ENCODE data around the gene CDC42SE2. TPM values are rescaled to one million over a fixed set of nuclear protein-coding genes. Genes with fewer than 3 reads are reported as not detected.

Gene CDC42SE2
- total RNA-seq, 6 donors from 2014 or later: 13.6 to 92.1 (median 36.5) TPM

- TF ChIP-seq CTCF (IDR thresholded peaks at IDR 0.05) (no peak), EP300 (IDR thresholded peaks at IDR 0.05) (no peak), POLR2A (IDR thresholded peaks at IDR 0.05) (no peak), POLR2AphosphoS5 (IDR thresholded peaks at IDR 0.05) (no peak)
- Histone ChIP-seq H3K9me3 (no peaks in the 10 kb centered on the region), H3K4me3 (no peak overlapping the region), H3K27me3 (no peaks in the 10 kb centered on the region), H3K27ac (peak overlapping the region in 1 of 4 donors; percentile 11), H3K4me1 (peaks cover 26 to 32% (median 31%) of the 10 kb centered on the region in 4 donors), H3K36me3 (no peaks in the 10 kb centered on the region)
- ATAC-seq (ENCODE audit: low FRiP score in 2 of 2) (no peak), DNase-seq (no peak)
- 74 to 78% methylated on average over 2 of the region's 2 CpGs for WGBS, 2 donors
Observed at GRCh38 chr5:131375351-131375750, 111.5 kb downstream of the CDC42SE2 start.

- H3K4me1 ChIP-seq: peaks cover 43 to 52% (median 47%) of the 10 kb centered on the region in 4 donors
- no peaks in the 10 kb centered on the region for H3K9me3 ChIP-seq
- H3K4me3 ChIP-seq: no peak overlapping the region
- DNase-seq: no peak
- H3K27me3 ChIP-seq: no peaks in the 10 kb centered on the region
- H3K27ac ChIP-seq: peak overlapping the region in 2 of 4 donors; percentile 12 to 13
- no peaks in the 10 kb centered on the region for H3K36me3 ChIP-seq
- TF ChIP-seq CTCF (IDR thresholded peaks at IDR 0.05): no peak
- TF ChIP-seq EP300 (IDR thresholded peaks at IDR 0.05): no peak
- no peak for TF ChIP-seq POLR2A (IDR thresholded peaks at IDR 0.05)
- TF ChIP-seq POLR2AphosphoS5 (IDR thresholded peaks at IDR 0.05): no peak
- ATAC-seq (ENCODE audit: low FRiP score in 2 of 2): no peak
- 90 to 97% methylated on average over 6 of the region's 6 CpGs for WGBS, 2 donors
Observed at GRCh38 chr5:131377346-131377745, 113.5 kb downstream of the CDC42SE2 start.

- ATAC-seq (ENCODE audit: low FRiP score in 2 of 2) (no peak), DNase-seq (no peak)
- Histone ChIP-seq H3K27ac (peak overlapping the region in 3 of 4 donors; percentile 63 to 79 (median 72)), H3K36me3 (no peaks in the 10 kb centered on the region), H3K9me3 (no peaks in the 10 kb centered on the region), H3K27me3 (no peaks in the 10 kb centered on the region), H3K4me1 (peaks cover 45 to 56% (median 52%) of the 10 kb centered on the region in 4 donors), H3K4me3 (no peak overlapping the region)
- TF ChIP-seq EP300 (IDR thresholded peaks at IDR 0.05) (no peak), CTCF (IDR thresholded peaks at IDR 0.05) (no peak), POLR2A (IDR thresholded peaks at IDR 0.05) (no peak), POLR2AphosphoS5 (IDR thresholded peaks at IDR 0.05) (no peak)
- 29 to 36% methylated on average over 2 of the region's 2 CpGs for WGBS, 2 donors
Observed at GRCh38 chr5:131377785-131378325, 114.0 kb downstream of the CDC42SE2 start.

GRCh38 chr5:131378721-131379541 is 115.1 kb downstream of the CDC42SE2 start:
- no peak for TF ChIP-seq CTCF (IDR thresholded peaks at IDR 0.05)
- TF ChIP-seq EP300 (IDR thresholded peaks at IDR 0.05): no peak
- TF ChIP-seq POLR2A (IDR thresholded peaks at IDR 0.05): no peak
- no peak for TF ChIP-seq POLR2AphosphoS5 (IDR thresholded peaks at IDR 0.05)
- no peak overlapping the region for H3K4me3 ChIP-seq
- peaks cover 48 to 62% (median 55%) of the 10 kb centered on the region in 4 donors for H3K4me1 ChIP-seq
- H3K36me3 ChIP-seq: no peaks in the 10 kb centered on the region
- no peaks in the 10 kb centered on the region for H3K9me3 ChIP-seq
- peak overlapping the region; percentile 63 to 79 (median 74) for H3K27ac ChIP-seq
- no peaks in the 10 kb centered on the region for H3K27me3 ChIP-seq
- DNase-seq (no peak), ATAC-seq (ENCODE audit: low FRiP score in 2 of 2) (no peak)
